Mammary epithelial cell (primary cell): ENCODE results near the gene ANP32D.

Experiments
- EZH2 ChIP-seq: IDR thresholded peaks from 2 replicates; pipeline ENCODE4 v1.6.1; 2012; ENCODE audit warnings: low read length, inconsistent platforms, borderline replicate concordance
- TF ChIP-seq, protein P1 (sequence below), 2 donors: IDR thresholded peaks in 1 of 2; conservative IDR thresholded peaks in 1 of 2; 2 replicates each; pipeline ENCODE4 v1.5.1; 2011 to 2012; ENCODE audit warnings: inconsistent platforms in 2 of 2, low read length in 2 of 2, mild to moderate bottlenecking in 2 of 2, control low read depth in 1 of 2, low read depth in 1 of 2; ENCODE audit not compliant: insufficient read depth in 1 of 2; ENCODE audit errors: extremely low read depth in 1 of 2

DNA sequence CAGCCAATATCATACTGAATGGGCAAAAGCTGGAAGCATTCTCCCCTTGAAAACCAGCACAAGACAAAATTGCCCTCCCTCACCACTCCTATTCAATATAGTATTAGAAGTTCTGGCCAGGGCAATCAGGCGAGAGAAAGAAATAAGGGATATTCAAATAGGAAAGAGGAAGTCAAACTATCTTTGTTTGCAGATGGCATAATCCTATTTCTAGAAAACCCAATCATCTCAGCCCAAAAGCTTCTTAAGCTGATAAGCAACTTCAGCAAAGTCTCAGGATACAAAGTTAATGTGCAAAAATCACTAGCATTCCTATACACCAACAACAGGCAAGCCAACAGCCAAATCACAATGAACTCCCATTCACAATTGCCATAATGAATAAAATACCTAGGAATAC, 21.0 kb upstream of the ANP32D start:
- TF ChIP-seq, protein P1, sequence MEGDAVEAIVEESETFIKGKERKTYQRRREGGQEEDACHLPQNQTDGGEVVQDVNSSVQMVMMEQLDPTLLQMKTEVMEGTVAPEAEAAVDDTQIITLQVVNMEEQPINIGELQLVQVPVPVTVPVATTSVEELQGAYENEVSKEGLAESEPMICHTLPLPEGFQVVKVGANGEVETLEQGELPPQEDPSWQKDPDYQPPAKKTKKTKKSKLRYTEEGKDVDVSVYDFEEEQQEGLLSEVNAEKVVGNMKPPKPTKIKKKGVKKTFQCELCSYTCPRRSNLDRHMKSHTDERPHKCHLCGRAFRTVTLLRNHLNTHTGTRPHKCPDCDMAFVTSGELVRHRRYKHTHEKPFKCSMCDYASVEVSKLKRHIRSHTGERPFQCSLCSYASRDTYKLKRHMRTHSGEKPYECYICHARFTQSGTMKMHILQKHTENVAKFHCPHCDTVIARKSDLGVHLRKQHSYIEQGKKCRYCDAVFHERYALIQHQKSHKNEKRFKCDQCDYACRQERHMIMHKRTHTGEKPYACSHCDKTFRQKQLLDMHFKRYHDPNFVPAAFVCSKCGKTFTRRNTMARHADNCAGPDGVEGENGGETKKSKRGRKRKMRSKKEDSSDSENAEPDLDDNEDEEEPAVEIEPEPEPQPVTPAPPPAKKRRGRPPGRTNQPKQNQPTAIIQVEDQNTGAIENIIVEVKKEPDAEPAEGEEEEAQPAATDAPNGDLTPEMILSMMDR (conservative IDR thresholded peaks at IDR 0.05 in 1 of 2, IDR thresholded peaks at IDR 0.05 in 1 of 2; ENCODE audit: extremely low read depth in 1 of 2, insufficient read depth in 1 of 2, low read depth in 1 of 2, low read length in 2 of 2) = no peak
- TF ChIP-seq EZH2 = no peak
